ENCODE data around the gene LEFTY1. TPM values are rescaled to one million over a fixed set of nuclear protein-coding genes. Genes with fewer than 3 reads are reported as not detected.
A peak's percentile ranks its signal among the peaks of the same experiment; 100 is the strongest.

The LEFTY1 gene
- total and polyA plus RNA-seq, 2 of the 13 experiments (the other 11 are each of a cell fraction or from before 2014, with no cell fraction given) = 0.29 to 0.79 TPM

DNA sequence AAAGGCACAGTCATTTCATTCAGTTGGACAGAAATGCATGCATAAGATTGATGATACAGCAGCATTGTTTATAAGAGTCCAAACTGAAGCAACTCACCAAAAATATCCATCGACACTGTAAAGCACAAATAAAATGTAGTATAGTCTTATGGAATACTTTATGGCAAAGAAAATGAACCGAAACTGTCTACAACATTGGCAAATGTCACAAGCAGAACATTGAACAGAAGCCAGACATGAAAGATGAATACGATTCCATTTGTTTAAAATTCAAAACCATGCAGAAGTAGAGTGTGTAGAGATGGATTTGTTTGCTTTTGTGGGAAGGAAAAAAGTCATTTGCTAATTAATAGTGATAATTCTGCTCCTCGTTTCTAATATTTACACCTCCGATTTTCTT is 7.5 kb upstream of the LEFTY1 start:
- peak overlapping the region; percentile 75 for H3K4me2 ChIP-seq (ENCODE audit: low read depth, low read length)
- H3K79me2 ChIP-seq (ENCODE audit: insufficient read depth, low read length) = no peaks in the 10 kb centered on the region
- H3K27me3 ChIP-seq (ENCODE audit: control insufficient read depth in 1 of 2, insufficient read depth in 2 of 2, low read length in 2 of 2) = no peaks in the 10 kb centered on the region
- ATAC-seq = no peak
- CTCF ChIA-PET (ENCODE audit: low intra/inter-chr PET ratio, low total read pairs) = no interaction called here
- intact Hi-C loops (cut with micrococcal nuclease; ENCODE audit: unreplicated experiment) (no loop called here), in situ Hi-C loops (cut with HindIII; ENCODE audit: extremely low pct_ligation_motif_present, low pct_unique_long_range_greater_than_20kb) (no loop called here)
- BruUV-seq (replicated peaks) = no TSS peak
- no peak for DNase-seq (ENCODE audit: low spot score)
- no peak for FAIRE-seq
- peaks cover 45% of the 10 kb centered on the region for H3K4me1 ChIP-seq (ENCODE audit: insufficient read depth, low read length)
- no peaks in the 10 kb centered on the region; a peak in 1 of 5 replicates for H3K36me3 ChIP-seq (replicated peaks in 1 of 2; ENCODE audit: control insufficient read depth in 1 of 2, insufficient read depth in 2 of 2, low read length in 2 of 2)
- no peaks in the 10 kb centered on the region for H3K9me3 ChIP-seq (ENCODE audit: low read length)
- no peak overlapping the region for H3K4me3 ChIP-seq (replicated peaks in 1 of 3; ENCODE audit: insufficient read depth in 1 of 3, low read depth in 2 of 3, low read length in 3 of 3)
- H2AFZ ChIP-seq (ENCODE audit: low read length) = no peak overlapping the region
- 66% methylated on average over 5 of the region's 5 CpGs for WGBS (ENCODE audit: low lambda C conversion rate)
- no peak overlapping the region for H3K27ac ChIP-seq (ENCODE audit: extremely low read length, insufficient read depth, low read length)
- TF ChIP-seq ZBTB38 (CRISPR knock-in tag; IDR thresholded peaks at IDR 0.05) (no peak), ZNF557 (CRISPR knock-in tag; IDR thresholded peaks at IDR 0.05) (no peak), ZNF740 (CRISPR knock-in tag; IDR thresholded peaks at IDR 0.05) (no peak), SIN3B (IDR thresholded peaks at IDR 0.05; ENCODE audit: low read length) (no peak), ZFAT (CRISPR knock-in tag; conservative IDR thresholded peaks at IDR 0.05) (no peak)
- H3K9ac ChIP-seq (ENCODE audit: insufficient read depth, low read depth, low read length) = no peak overlapping the region
- H4K20me1 ChIP-seq (ENCODE audit: insufficient read depth, low read length) = no peaks in the 10 kb centered on the region
- POLR2A ChIA-PET = interaction anchor here (1.3 to 3.5 kb wide), 3 partner anchors 15 to 119 kb away, joined by 7 to 29 read pairs (median 15); partner anchors contain the start of genes PYCR2, SRP9 and TMEM63A

- Histone ChIP-seq H3K9me3 (ENCODE audit: low read length) (no peaks in the 10 kb centered on the region), H3K4me1 (ENCODE audit: insufficient read depth, low read length) (peaks cover 62% of the 10 kb centered on the region), H3K36me3 (replicated peaks in 1 of 2; ENCODE audit: control insufficient read depth in 1 of 2, insufficient read depth in 2 of 2, low read length in 2 of 2) (no peaks in the 10 kb centered on the region), H3K27me3 (ENCODE audit: control insufficient read depth in 1 of 2, insufficient read depth in 2 of 2, low read length in 2 of 2) (no peaks in the 10 kb centered on the region; a peak in 1 of 5 replicates), H2AFZ (ENCODE audit: low read length) (no peak overlapping the region), H3K4me3 (replicated peaks in 1 of 3; ENCODE audit: insufficient read depth in 1 of 3, low read depth in 2 of 3, low read length in 3 of 3) (no peak overlapping the region), H3K4me2 (ENCODE audit: low read depth, low read length) (no peak overlapping the region), H4K20me1 (ENCODE audit: insufficient read depth, low read length) (no peaks in the 10 kb centered on the region), H3K79me2 (ENCODE audit: insufficient read depth, low read length) (no peaks in the 10 kb centered on the region), H3K9ac (ENCODE audit: insufficient read depth, low read depth, low read length) (no peak overlapping the region), H3K27ac (ENCODE audit: extremely low read length, insufficient read depth, low read length) (no peak overlapping the region)
- WGBS (ENCODE audit: low lambda C conversion rate) = 93% methylated on average over 6 of the region's 6 CpGs
- BruUV-seq (replicated peaks) = no TSS peak
- FAIRE-seq (no peak), ATAC-seq (no peak), DNase-seq (ENCODE audit: low spot score) (no peak)
- CTCF ChIA-PET (ENCODE audit: low intra/inter-chr PET ratio, low total read pairs) = no interaction called here
- POLR2A ChIA-PET = interaction anchor here (2.1 to 3.7 kb wide), 2 partner anchors 11 to 32 kb away, joined by 7 to 28 read pairs; partner anchors contain the start of genes PYCR2 and TMEM63A
- intact Hi-C loops (cut with micrococcal nuclease; ENCODE audit: unreplicated experiment) (no loop called here), in situ Hi-C loops (cut with HindIII; ENCODE audit: extremely low pct_ligation_motif_present, low pct_unique_long_range_greater_than_20kb) (no loop called here)
- TF ChIP-seq ZNF121 (CRISPR knock-in tag; IDR thresholded peaks at IDR 0.05) (no peak), SRF (IDR thresholded peaks at IDR 0.05; ENCODE audit: low read depth, low read length) (no peak)
- TF ChIP-seq, protein P1, sequence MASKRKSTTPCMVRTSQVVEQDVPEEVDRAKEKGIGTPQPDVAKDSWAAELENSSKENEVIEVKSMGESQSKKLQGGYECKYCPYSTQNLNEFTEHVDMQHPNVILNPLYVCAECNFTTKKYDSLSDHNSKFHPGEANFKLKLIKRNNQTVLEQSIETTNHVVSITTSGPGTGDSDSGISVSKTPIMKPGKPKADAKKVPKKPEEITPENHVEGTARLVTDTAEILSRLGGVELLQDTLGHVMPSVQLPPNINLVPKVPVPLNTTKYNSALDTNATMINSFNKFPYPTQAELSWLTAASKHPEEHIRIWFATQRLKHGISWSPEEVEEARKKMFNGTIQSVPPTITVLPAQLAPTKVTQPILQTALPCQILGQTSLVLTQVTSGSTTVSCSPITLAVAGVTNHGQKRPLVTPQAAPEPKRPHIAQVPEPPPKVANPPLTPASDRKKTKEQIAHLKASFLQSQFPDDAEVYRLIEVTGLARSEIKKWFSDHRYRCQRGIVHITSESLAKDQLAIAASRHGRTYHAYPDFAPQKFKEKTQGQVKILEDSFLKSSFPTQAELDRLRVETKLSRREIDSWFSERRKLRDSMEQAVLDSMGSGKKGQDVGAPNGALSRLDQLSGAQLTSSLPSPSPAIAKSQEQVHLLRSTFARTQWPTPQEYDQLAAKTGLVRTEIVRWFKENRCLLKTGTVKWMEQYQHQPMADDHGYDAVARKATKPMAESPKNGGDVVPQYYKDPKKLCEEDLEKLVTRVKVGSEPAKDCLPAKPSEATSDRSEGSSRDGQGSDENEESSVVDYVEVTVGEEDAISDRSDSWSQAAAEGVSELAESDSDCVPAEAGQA (IDR thresholded peaks at IDR 0.05; ENCODE audit: low read depth) = no peak
- TF ChIP-seq, protein P1 (CRISPR knock-in tag; IDR thresholded peaks at IDR 0.05; ENCODE audit: borderline replicate concordance) = no peak
- TF ChIP-seq, protein P2, sequence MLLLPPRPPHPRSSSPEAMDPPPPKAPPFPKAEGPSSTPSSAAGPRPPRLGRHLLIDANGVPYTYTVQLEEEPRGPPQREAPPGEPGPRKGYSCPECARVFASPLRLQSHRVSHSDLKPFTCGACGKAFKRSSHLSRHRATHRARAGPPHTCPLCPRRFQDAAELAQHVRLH (CRISPR knock-in tag; IDR thresholded peaks at IDR 0.05; ENCODE audit: borderline replicate concordance, low read depth) = no peak
These were observed 3.4 kb upstream of the LEFTY1 start for GRCh38 chr1:225892307-225892706.
